ENCODE results near the gene CDC16. TPM values are rescaled to one million over a fixed set of nuclear protein-coding genes. Genes with fewer than 3 reads are reported as not detected.
A peak's percentile ranks its signal among the peaks of the same experiment; 100 is the strongest.

The CDC16 gene
- total and polyA plus RNA-seq, 2 of the 13 experiments (the other 11 are each of a cell fraction or from before 2014, with no cell fraction given): 24.2 to 60.9 TPM

GRCh38 chr13:114314074-114314912 is 79.6 kb downstream of the CDC16 start, which contains the start of gene CHAMP1 (continued):
- TF ChIP-seq ZNF546 (CRISPR knock-in tag; conservative IDR thresholded peaks at IDR 0.05) (peak; percentile 56), KDM5B (CRISPR knock-in tag; IDR thresholded peaks at IDR 0.05; ENCODE audit: borderline replicate concordance) (peak; percentile 86), ZBTB38 (CRISPR knock-in tag; IDR thresholded peaks at IDR 0.05) (peak; percentile 82), ZNF589 (CRISPR knock-in tag; conservative IDR thresholded peaks at IDR 0.05) (peak; percentile 73; the same call in 1 of the 2 replicates), CENPBD1 (CRISPR knock-in tag; IDR thresholded peaks at IDR 0.05; ENCODE audit: borderline replicate concordance, low read depth) (no peak; the same call in 1 of the 2 replicates), SNAPC2 (CRISPR knock-in tag; IDR thresholded peaks at IDR 0.05) (peak; percentile 62), KMT2A (CRISPR knock-in tag; IDR thresholded peaks at IDR 0.05) (peak; percentile 70), ZNF20 (CRISPR knock-in tag; IDR thresholded peaks at IDR 0.05) (no peak), ZNF33A (CRISPR knock-in tag; IDR thresholded peaks at IDR 0.05; ENCODE audit: borderline replicate concordance) (no peak), ATF5 (CRISPR knock-in tag; IDR thresholded peaks at IDR 0.05; ENCODE audit: low read depth) (no peak; the same call in 1 of the 2 replicates), PHF8 (CRISPR knock-in tag; IDR thresholded peaks at IDR 0.05) (peak; percentile 82), KLF9 (CRISPR knock-in tag; IDR thresholded peaks at IDR 0.05; ENCODE audit: low read depth) (no peak), ZNF766 (CRISPR knock-in tag; IDR thresholded peaks at IDR 0.05; ENCODE audit: borderline replicate concordance) (peak; percentile 79; the same call in 1 of the 2 replicates), ZSCAN31 (CRISPR knock-in tag; IDR thresholded peaks at IDR 0.05; ENCODE audit: low read depth) (peak; percentile 91), RXRB (CRISPR knock-in tag; IDR thresholded peaks at IDR 0.05; ENCODE audit: borderline replicate concordance) (peak; percentile 38; the same call in 1 of the 2 replicates), ZNF629 (CRISPR knock-in tag; conservative IDR thresholded peaks at IDR 0.05) (no peak), MLXIP (CRISPR knock-in tag; IDR thresholded peaks at IDR 0.05; ENCODE audit: borderline replicate concordance) (0 out of 2 replicates have a peak, but pooled peaks have one; percentile 53), DBP (CRISPR knock-in tag; IDR thresholded peaks at IDR 0.05; ENCODE audit: not compliant biosample characterization) (no peak), ZNF446 (CRISPR knock-in tag; IDR thresholded peaks at IDR 0.05) (peak; percentile 93), ZNF253 (CRISPR knock-in tag; IDR thresholded peaks at IDR 0.05; ENCODE audit: borderline replicate concordance) (peak; percentile 93; the same call in 1 of the 2 replicates), YY1 (IDR thresholded peaks at IDR 0.05; ENCODE audit: insufficient read depth, insufficient replicate concordance, low read depth, low read length) (peak; percentile 87), TSC22D2 (CRISPR knock-in tag; IDR thresholded peaks at IDR 0.05; ENCODE audit: borderline replicate concordance) (no peak; the same call in 1 of the 2 replicates), ARHGAP35 (CRISPR knock-in tag; IDR thresholded peaks at IDR 0.05; ENCODE audit: borderline replicate concordance) (no peak), IRX3 (CRISPR knock-in tag; IDR thresholded peaks at IDR 0.05; ENCODE audit: borderline replicate concordance, low read depth) (0 out of 2 replicates have a peak, but pooled peaks have one; percentile 54), ZFP62 (CRISPR knock-in tag; IDR thresholded peaks at IDR 0.05) (no peak)
